HG03469 (cell line): Measurements from ENCODE around the gene GADD45A.

Experiments
- ATAC-seq: cut with Tn5 transposase; IDR thresholded peaks from one replicate; pipeline ENCODE4 v1.9.1; 2021; ENCODE audit warnings: mild to moderate bottlenecking, moderate library complexity, moderate number of reproducible peaks; ENCODE audit not compliant: unreplicated experiment

GADD45A gene

DNA sequence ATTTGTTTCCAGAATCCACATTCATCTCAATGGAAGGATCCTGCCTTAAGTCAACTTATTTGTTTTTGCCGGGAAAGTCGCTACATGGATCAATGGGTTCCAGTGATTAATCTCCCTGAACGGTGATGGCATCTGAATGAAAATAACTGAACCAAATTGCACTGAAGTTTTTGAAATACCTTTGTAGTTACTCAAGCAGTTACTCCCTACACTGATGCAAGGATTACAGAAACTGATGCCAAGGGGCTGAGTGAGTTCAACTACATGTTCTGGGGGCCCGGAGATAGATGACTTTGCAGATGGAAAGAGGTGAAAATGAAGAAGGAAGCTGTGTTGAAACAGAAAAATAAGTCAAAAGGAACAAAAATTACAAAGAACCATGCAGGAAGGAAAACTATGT lies 2.6 kb downstream of the GADD45A start:
- ATAC-seq = no peak

DNA sequence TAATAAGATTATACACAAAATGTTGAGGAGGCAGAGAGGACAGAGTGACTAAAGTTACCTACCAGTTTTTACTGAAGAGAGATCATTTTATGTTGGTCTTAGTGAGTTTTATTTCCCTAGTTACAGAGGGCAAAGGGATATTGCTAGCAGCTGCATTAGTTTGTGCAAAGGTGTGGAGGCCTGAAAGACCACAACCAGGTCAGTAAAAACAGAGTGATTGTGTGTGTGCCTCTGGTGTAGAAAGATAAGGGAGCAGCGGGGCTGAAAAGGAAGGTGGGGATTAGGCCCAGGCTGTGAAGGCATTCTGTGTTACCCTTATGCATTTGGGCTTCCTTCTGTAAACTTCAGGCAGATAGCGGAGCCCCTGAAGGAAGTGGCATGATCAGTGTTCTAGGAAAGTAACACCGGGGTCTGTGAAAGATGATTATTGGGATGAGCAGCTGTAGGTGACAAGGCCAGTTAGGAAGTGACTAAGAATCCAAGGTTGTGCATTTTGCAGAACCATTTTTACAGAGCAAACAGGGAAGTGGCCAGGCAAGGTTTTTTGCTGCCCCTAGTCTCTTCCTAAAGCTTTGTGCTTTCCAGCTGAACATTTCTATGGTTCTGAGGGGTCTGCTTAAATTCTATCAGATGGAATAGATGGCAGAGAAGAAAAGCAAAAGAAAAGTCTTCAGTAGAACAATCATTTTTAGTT lies 3.7 kb downstream of the GADD45A start:
- ATAC-seq = no peak

DNA sequence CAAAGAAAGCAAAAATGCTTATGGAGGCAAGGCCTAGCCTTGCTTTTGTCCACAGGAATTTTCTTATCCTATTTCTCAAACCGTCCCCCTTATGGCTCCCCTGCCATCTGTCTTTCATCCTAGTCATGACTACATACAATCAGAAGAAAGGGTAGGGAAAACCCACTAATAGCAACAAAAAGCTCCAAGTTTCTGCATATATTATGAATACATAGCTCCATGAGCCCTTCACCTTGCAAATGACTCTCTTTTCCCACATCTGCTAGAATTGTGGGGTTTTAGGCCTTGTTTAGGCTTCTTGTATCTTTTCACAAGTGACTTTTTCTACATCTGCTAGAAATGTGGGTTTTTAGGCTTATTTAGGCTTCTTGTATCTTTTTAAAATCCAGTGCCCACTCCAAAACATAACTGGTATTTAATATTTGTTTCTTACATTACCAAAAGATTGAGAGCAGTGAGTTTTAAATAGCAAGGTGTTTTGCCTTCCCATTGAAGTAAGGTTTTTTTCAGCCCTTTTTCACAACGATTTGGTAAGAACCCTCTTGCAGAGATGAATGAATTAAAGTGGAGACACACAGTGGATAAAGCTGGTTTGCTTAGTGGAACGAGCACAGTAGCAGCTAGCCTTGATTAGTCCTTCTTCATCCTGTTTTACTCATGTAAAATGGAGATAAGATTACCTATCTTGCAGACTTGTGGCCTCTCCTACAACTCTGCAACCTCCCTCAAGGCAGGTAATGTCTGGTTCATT lies 4.4 kb downstream of the GADD45A start:
- ATAC-seq = no peak

DNA sequence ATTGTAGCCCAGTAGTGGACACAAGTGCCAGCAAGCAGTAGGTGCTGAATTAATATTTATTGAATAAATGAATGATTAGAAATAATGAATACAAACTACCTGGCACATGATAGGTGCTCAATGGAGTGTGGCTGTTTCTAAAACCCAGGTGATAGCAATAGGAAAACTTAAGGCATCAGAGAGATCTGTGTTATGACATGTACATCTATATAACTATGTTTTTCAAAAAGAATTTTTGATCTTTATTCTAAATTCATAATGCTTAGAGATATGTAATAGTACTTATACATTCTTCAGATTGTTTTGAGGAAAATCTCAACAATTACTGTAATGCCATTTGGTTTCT lies 5.0 kb downstream of the GADD45A start:
- ATAC-seq = no peak

DNA sequence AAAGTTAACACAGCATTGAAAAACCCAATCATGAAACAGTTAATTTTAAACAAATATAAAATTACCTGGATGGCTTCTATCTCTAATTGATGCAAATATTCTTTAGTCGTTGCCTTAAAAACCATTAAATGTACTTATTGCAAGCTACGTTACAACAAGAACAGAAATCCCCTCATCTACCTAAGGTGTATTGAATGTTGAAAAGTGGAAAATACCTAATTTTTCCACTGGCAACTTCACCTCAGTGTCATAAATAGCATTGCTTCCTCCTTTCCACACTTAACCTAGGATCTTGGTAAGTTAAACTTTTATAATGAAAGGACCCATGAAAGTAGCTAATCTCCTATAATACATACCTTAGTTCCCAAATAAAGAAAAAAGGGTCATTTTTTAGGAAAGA lies 5.4 kb downstream of the GADD45A start:
- no peak for ATAC-seq

DNA sequence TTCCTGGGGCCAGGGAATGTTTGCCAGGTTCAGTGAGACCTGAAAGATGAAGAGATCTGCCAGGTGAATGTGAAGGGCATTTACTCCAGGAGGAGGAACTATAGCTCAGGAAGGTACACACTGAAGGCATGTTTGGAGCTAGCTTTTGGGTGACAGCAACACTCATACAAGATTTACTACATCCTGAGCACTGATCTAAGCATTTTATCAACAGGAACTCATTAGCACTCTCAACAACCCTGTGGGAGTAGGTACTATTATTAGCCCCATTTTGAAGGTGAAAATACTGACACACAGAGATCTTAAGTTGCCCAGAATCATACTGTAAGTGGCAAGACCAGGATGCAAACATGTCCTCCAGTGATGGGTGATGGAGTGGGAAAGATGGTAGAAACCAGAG lies 6.7 kb downstream of the GADD45A start:
- no peak for ATAC-seq

DNA sequence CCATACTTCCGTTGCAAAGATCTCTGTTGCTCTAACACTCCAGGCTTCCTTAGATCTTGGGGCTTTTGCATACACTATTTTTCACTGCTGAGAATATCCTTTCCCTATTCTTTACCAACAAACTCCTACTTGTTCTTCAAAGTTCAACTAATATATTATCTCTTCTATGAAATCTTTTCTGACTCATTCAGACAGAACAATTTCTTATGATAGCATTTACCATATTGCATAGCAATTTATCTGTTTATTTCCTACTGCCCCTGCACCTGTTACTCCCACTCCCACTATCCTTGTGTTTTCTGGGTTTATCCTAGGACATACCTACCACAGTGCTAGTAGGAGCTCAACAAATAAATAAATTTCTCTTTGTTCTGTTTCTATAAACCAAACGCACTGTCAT lies 11.0 kb downstream of the GADD45A start:
- ATAC-seq = no peak

DNA sequence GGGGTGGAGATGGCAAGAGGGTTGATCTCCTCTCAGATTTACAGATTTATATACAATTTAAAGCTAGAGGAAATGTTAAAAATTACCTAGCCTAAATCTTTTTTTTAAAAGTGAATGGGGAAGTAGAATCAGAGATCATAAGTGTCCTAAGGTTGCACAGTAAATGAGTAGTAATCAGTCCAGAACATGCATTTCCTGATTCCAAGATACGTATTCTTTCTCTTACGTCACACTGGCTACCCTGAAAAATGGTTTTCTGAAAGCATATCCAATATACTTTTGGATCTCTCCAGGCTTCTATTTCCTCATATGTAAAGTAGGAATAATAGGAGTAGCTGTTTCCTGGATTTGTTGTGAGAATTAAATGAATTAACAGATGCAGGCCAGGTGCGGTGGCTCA lies 11.7 kb downstream of the GADD45A start:
- ATAC-seq = no peak

DNA sequence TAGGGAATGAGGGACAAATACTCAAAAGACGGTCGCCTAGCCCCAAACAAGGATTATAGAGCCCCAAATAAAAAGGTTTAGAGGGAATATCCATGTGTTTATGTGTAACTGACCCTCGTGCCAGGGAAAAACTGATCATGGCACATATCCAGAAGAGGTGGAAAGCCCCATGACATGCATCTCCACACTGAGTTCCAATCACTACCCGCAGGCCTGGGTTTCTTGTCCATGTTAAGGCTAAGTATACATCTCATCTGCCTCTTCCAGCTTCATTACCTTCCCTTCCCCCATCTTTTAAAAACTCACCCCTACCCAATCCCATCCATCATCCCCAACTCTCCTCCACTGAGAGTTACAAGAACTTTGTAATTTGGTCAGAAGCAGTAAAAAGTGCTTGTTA lies 15.2 kb downstream of the GADD45A start:
- ATAC-seq = no peak

DNA sequence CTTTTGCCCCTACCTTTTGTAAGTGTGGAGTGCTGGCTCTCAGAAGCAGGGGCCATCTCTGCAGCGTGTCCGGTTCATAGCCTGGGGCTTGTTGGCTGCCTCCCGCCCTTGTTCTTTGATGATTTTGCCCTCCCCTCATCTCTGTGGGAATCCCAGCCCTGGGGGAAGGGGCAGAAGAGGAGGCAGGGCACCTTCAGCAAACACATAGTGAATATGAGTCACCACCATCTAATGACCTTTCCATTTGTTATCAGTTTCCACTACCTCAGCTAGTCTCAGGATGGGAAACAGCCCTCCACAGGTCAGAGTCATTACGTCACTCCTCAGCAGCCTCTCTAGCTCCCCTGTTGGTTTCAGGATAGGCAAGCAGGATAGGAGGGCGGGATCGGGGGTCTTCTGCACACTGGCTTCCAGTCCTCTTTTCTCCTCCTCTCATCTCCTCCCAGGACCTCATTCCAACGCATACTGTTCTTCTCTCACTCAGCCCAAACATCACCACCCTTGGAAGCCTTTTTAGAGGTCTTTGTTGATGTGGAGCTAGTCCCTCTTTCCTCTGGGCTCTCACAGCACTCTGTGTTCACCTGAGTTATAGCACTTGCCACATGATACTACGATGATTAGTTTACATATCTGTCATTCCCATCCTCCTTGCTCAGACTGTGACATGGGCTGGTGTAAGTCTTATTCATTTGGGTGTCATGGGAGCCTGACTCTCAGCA lies 15.8 kb downstream of the GADD45A start:
- peak; percentile 39 for ATAC-seq

DNA sequence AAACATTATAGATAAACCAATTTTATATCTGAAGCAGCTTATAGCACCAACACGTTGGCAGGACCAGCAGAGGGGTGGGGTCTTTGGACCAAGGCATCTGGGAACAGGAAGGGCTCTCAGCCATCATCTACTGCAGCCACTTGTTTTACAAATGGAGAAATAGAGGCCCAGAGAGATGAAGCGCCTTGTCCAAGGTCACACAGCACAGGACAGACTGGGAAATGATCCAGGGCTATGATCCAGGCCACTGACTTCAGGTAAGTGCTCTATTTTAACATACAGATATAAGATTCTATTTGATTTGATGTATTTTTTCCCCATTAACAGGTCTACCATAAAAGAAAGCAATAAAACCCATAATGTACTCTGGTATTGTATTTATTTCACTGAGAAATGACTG lies 16.9 kb downstream of the GADD45A start:
- ATAC-seq = no peak

DNA sequence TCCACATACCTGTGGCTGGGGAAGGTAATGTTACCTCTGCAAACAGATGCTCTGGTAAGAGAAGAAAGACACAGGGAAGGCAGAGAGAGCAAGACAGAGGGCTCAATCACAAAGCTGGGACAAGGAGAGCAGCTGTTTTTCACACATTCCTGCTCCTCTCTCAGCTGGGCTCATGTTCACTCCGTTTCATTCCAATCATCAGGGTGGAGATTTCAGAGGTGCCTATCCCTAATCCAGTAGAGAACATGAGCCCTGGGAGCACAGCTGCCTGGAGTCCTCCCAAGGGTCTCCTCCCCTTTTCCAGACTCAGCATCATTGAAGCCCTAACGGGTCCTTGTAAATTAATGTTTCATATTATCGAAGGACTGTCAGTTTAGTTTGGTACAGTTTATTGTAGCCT lies 19.4 kb downstream of the GADD45A start:
- ATAC-seq = no peak

DNA sequence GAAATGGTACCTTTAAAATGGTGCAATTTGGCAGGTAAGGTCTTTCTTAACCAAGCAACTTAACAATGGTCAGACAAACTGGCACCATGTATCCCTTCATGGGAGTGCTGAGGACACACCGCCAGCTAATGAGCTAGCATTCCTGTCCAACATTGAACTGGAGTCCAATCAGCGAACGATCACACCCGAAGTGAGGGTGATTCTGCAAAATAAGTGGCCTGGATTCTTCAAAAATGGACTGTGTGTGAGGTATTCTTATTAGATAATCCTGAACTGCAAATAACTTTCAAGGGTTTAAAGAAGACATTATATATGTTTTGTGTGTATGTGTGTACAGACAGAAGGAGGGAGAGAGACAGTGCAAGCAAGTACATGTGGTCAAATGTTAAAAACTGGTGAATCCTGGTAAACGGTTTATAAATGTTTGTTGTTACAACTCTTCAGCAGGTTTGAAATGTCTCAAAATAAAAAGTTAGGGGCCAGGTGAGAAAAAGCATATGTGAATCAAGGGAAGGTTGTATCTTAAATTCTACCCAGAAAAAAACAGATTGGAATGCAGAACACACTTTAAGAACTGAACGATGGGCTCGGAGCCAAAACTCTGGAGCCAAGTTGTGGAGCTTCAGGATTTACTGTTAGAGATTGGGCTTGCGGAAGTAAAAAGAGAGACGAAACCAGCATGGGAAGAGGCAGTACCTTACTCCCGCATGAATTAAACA lies 20.9 kb downstream of the GADD45A start:
- no peak for ATAC-seq

DNA sequence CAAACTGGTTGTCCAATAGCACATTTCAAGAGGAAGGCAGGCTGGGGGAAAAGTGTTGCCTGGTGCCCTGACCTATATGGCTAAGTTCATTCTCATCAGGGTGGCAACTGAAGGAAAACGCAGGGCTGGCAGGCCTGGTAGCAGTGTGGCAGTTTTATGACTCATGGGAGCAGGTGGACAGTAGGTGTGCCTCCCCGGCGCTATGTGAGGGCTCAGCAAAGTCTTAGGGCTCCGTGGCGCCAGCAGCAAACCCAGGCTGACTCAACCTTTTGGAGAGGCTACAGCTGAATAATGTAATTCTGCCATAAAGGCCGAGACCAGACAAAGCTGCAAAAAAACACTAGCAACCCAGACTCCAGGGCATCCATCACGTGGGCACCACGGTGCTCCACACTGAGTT lies 23.6 kb downstream of the GADD45A start:
- ATAC-seq = no peak

DNA sequence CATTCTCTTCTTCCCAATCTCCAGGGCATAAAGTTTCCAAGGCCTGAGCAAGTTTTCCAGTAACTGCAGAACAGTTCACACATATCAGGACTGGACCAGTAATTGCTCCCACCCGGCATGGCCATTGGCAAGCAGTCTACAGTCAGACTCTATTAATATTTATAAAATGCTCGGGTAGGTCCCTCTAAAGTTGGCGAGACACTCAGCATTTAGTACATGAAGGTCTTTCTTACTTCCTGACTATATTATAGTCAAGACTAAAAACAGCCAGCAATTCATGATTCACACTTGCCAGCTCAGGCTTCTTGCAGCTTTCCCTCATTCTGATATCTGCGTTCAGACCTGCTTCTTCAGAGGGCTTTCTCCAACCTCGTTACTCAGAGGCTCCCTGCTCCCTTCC lies 25.4 kb downstream of the GADD45A start:
- no peak for ATAC-seq

DNA sequence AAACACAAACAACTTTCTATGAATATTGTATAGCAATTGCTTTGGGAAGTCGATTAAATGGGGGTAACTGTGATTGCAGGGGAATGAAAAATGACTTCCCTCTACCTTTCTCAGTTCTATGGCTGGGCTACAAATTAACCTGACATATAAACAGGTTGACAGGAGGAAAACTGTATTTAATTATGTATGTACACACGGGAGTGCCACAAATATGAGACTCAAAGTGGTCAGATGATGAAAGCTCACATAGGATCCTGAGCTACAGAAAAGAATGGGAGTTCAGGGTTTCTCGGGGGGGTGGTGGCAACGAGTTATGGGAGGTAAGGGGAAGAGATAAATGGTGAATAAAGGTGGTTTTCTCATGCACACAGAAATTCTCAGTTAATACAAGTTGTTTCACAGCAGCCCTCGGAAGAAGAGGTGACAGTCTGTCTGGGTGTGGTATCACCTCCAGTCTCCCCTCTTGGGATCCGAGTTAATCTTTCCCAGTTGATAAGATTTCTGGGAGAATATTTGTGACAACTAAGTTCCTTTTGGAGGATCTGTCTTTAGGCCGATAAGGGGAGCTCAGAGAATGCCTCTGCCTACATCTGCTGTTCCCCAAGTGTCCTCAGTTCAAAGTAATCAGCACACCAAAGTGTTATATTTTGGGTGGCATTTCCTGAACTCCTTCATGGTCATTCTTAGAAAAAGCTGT lies 26.3 kb downstream of the GADD45A start:
- ATAC-seq = no peak

DNA sequence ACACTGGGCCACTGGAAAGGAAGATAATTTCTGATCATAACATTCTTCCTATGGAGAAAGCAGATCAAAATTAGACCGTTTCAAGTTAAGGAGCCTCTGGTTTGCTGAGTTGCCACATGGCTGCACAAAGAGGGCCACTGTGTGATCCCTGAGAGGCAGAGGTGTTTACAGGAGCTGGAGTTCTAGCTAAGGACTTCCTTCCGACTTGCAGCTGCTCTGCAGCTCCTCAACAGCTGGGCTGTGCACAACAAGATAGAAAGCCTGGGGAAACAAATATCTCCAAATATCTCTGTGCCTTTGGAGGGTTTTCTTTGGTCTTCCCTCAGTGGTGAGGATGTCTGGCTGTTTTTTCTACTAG lies 26.8 kb downstream of the GADD45A start:
- ATAC-seq = no peak

DNA sequence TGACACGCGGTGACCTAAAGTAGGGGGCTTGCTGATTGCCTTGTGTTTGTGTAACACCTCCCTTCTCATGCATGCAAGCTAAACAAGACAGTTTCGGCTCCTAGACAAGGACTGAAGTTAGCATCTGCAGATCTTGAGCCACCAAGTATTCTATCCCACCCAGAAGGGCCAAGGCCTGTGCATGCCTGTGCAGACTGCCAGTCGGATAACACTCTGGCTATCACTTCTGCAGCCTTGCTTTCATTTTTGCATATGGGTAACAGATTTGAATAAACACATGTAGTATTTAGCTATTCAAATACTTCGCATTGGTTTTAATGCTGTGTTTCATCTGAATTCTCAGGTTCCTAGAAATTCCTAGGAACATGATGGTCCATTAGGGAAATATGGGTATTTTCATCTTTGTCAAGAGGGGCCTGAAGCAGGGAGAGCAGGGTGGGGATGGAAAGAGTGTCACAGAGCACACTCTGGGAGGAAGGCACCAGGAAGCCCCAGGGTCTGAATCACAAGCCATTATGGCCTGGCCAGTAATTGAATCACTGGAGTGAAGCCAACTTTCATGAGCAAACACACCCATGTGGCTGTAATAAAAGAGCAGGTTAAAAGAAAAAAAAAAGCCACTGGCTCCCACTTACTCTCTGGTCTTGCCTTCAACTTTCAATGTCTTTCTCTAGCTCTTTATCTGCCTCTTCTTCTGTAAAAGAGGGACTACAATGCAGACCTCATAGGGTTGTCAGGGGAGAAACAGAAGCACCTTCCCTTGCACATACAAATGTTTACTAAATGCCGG lies 28.3 kb downstream of the GADD45A start:
- ATAC-seq = no peak

DNA sequence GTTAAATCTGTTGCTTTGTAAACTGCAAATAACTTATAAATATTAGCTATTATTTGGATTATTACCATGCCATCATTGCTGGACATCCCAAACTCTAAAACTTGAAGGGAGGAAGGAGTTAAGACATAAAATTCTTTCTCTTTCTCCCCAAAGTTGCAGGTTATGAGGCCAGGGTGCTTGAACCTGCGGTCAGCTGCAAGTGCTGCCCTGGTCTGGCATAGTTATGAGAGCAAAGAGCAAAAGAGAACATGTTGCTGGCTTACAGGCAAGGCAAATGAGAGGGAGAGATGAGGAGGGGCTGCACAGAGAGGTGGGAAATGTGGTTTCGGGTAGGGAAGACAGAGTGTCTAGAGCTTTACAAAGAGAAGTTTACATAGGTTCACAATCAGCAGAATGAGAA lies 30.8 kb downstream of the GADD45A start:
- no peak for ATAC-seq

DNA sequence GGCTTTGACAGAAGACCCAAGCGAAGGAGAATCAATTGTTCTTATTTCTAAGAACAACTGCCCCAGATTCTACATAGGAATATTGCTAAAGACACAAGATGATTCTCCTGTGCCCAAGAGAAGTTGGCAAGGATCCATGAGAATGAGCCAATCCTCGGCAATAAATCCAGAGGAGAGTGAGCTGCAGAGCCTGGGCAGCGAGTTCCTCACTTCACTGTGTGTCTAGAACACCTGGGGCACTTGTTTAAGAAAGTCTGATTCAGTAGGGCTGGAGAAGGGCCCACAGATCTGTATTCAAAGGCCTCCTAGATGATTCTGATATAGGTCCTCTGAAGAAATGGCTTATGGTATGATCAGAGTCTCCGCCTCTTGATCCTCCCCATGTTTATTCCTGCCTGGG lies 31.8 kb downstream of the GADD45A start:
- no peak for ATAC-seq
